CD4-positive, alpha-beta T cell treated with Interleukin-10 for 1 hour (primary cell): ENCODE measurements around the gene LAPTM5.

Experiments
- DNase-seq: peaks from one replicate; pipeline ENCODE4 v3.0.0-alpha.2; 2020

LAPTM5 gene

DNA sequence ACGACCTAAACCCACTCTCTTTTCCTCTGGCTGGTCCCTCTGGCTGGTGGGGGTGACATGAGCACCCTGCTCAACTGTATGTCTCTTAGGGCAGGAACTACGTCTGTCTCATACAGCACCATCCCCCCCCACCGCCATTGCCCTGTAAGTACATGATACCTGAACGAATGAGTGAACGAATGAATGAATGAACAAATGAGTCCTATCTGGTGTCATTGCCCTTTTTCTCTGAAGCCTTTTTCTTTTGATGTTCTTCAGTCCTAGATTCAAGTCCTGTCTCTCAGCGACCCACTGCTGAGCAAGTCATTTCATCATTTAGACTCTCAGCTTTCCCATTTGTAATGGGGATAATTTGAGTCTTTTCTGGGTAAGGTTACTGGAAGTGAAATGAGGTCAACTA lies 45.0 kb downstream of the LAPTM5 start:
- DNase-seq, result no peak

DNA sequence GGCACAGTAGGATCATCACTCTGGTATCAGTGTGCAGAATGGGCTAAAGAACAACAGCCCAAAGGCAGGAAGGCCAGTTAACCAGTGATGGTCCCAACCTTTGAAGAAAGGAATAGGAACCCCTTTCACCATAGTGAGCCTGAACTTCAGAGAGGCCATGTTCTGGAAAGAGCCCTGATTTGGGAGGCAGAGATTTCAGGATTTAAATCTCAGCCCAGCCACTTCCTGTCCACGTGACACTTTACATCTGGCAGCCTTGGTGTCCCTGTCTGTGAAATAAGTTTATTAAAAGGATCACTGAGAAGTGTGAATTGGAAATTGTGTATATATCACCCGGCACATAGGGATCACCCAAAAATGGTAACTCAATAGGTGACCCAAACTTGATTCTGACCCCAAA lies 47.2 kb downstream of the LAPTM5 start:
- DNase-seq, result no peak

DNA sequence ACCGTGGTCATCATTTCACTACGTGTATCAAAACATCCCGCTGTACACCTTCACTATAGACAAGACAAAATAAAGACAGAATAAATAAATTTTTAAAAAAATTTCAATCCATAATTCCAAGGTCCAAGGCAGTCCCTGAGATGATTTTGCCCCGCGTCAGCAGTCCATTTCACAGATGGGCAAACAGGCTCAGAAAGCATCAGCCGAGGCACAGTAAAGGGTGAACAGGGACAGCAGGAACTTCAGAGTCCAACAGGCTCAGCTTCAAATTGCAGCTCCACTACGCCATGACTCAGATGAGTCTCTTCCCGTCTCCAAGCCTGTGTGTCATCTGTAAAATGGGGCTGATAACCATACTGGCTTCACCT lies 49.2 kb downstream of the LAPTM5 start:
- no peak for DNase-seq

DNA sequence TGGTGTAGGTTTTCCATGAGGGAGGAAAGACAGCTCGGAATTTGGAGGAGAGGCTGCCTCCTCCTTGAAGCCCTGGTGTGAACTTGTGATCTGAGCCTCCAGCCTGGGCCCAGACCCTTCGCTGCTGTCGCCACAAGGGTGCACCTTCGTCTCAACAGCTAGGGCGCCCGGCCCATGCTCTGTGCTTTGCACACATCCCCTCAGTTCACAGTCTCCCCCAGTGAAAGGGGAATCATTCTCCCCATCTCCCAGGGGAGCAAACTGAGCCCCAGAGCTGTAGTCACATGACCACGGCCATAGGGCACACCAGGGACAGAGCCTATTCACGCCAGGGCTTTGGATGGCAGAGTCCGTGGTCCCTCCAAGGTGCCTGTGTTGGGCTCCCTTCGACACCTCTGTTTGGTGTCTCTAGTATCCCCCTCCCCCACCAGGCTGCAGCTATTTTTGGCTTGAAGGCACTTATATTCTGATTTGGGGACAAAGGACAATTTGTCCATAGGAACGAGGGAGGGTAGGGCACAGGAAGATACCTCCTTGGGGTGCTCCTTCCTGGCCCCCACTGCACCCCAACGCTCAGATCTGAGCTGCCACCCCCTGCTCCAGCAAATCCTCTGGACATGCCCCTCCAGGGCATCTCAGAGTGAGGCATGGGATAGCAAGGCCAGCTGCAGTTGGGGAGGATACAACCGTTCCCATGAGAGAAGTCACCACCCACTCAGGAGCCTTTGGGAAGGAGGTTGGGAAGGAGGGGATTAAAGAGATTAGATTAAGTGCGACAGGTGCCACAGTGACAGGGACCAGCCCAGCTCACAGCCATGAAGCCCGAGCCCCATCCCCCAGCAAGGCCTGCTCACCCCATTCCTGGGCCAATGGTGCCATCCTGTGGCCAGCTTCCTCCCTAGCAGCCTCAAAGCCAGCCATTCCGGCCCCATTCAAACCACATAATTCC lies 49.9 kb downstream of the LAPTM5 start:
- DNase-seq, result peak; percentile 57

GRCh38 chr1:30706528-30706927 lies 51.0 kb downstream of the LAPTM5 start:
- DNase-seq, result no peak

DNA sequence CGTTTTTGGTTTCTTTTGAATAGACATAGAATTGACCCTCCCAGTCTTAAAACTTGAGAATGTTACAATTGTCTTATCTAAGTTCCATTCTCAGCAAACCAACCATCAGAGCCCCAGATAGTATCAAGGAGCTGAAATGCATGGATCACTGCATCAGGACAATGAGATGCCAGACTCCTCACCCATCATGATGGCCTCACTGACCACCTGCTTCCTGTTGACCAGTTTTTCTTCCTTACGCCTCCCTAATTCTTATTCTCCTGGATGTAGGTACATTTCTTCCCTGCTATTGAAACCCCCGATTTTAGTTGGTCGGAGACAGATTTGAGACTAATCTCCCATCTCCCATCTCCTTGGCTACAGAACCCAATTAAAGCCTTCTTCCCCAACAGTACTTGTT lies 51.9 kb downstream of the LAPTM5 start:
- DNase-seq, result no peak

DNA sequence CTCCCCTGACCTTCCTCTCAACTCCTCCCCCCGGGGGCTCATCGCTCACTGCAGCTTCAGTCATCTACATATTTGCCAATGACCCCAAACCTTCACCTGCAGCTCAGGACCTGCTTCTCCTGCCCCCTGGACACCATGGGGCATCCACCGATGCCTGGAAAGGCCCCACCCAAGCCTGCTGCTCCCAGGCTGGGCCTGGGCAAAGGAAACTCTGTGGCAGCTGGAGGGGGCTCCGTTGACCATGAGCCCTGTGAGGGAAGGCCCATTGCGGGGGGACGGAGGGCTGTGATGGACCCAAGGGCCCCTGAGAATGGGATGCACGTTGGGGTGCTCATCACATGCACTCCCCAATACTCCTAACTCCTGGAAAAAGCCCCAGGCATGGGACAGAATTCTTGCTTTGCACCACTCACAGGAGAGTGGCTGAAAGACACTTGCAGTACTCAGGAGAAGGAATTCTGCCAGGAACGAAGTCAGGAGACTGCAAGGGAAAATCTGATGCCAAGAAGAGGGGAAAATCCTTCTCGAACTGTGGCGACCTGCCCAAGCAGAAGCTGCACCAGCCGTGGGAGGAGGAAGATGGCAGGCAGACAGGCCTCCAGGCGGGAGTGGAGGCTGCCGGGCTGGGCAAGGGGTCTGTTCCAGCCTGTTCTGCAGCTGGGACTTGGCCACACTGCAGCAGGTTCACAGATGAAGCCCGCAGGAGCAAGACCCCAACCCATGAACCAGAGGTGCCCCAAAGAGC lies 52.6 kb downstream of the LAPTM5 start:
- DNase-seq, result no peak

GRCh38 chr1:30704271-30704670 lies 53.3 kb downstream of the LAPTM5 start:
- DNase-seq, result no peak

- no peak for DNase-seq
Observed at GRCh38 chr1:30702823-30703222, 54.8 kb downstream of the LAPTM5 start.

- DNase-seq, result no peak
Observed at GRCh38 chr1:30701258-30701633, 56.3 kb downstream of the LAPTM5 start.

DNA sequence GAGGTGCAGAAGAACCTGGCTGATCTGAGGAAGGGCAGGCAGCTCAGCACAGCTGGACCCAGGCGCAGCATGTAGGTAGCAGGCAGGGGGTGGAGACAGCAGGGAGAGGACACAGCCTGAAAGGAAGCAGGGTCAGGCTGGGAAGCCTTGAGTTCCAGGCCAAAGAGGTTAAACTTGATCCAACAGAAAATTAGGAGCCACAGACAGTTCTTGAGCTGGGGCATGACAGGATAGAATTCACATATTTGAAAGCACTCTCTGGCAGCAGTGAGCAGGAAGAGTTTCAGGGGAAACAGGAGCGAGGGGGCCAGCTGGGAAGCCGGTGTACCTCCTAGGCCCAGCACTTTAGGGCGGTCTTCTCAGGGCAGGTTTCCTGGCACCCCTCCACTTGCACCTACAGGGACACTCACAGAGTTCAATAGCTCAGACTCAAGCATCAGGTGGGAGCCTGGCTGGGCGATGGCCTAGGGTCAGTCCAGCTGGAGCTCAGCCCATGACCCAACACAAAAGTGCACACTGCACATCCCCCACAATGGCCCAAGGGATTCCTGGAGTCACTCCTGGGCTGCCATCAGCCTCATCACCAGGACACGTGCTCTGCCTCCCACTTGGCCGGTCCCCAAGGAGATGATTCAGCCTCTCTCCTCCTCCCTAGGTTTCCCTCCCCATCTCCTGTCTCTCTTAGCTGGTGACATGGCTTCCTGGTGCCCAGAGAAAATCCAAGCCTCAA lies 56.9 kb downstream of the LAPTM5 start:
- DNase-seq, result no peak

GRCh38 chr1:30699762-30700161 lies 57.8 kb downstream of the LAPTM5 start:
- no peak for DNase-seq

DNA sequence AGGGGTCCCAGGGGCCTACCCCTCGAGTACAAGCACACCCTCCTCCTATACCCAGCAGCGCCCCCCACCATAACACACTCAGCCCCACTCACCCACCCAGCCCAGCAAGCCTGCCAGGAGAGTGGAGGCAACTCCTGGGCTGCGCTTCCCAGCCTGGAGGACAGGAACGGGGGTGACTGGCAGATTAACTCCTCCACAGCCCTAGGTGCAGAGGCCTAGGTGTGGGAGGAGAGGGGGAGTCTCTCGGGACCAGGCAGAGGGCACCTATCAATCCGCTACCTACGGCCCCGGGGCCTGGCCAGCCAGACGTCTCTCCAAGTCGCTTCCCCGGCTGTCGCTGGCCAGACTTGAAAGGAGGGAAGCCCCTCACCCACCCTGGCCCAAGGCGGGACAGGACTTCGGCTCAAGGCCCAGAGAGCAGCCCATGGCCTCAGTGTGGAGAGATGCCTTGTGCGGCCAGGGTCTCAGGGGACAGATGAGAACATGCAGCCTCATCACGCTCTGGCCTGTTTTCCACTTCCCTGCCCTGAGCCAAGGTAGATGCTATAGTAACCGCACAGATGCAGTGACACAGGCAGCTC lies 59.1 kb downstream of the LAPTM5 start:
- DNase-seq, result no peak

- DNase-seq, result no peak
Observed at GRCh38 chr1:30697571-30698376, 59.8 kb downstream of the LAPTM5 start.

DNA sequence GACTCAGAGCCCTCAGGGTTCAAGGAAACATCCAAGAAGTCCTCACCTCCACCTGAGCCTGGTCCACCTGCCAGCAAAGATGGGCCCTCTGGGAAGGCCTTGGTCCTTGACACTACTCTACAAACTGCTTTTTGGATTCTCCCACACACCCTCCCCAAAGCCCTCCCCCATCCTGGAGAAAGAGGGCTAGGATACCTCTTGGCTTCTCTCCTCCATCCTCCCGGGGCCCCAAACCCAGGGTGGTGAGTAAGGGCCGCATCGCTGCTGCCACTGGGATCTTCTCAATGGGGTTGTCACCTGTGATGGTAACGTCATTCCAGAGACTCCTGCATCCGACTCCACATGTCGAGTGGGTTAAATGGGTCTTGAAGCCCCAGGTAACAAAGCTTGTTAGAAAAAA lies 60.7 kb downstream of the LAPTM5 start:
- no peak for DNase-seq

- DNase-seq, result no peak
Observed at GRCh38 chr1:30695439-30695841, 62.1 kb downstream of the LAPTM5 start.

GRCh38 chr1:30694280-30695175 lies 63.0 kb downstream of the LAPTM5 start:
- DNase-seq, result no peak

- no peak for DNase-seq
Observed at GRCh38 chr1:30693822-30694221, 63.8 kb downstream of the LAPTM5 start.

GRCh38 chr1:30693366-30693765 lies 64.2 kb downstream of the LAPTM5 start:
- no peak for DNase-seq

DNA sequence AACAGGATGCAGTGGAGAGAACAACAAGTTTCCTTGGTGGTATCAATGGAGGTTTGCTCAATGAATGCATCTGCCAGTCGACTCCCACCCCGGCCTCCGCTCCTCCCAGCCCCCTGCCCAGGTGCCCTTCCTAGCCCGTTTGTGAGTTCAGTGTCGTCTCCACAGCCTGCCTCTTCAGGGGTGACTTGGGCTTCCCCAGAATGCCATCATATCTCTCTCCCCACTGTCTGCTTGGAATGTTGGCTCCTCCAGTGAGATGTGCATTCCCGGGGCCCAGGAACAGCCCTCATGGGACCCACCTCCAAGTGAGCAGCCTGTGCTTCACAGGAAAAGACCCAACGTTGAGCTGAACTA lies 64.6 kb downstream of the LAPTM5 start:
- DNase-seq, result no peak

GRCh38 chr1:30692201-30692947 lies 65.2 kb downstream of the LAPTM5 start:
- no peak for DNase-seq
